Measurements from ENCODE around the gene SS18L1.

- TF ChIP-seq POLR2A (IDR thresholded peaks at IDR 0.05), result no peak
- TF ChIP-seq, protein P1, sequence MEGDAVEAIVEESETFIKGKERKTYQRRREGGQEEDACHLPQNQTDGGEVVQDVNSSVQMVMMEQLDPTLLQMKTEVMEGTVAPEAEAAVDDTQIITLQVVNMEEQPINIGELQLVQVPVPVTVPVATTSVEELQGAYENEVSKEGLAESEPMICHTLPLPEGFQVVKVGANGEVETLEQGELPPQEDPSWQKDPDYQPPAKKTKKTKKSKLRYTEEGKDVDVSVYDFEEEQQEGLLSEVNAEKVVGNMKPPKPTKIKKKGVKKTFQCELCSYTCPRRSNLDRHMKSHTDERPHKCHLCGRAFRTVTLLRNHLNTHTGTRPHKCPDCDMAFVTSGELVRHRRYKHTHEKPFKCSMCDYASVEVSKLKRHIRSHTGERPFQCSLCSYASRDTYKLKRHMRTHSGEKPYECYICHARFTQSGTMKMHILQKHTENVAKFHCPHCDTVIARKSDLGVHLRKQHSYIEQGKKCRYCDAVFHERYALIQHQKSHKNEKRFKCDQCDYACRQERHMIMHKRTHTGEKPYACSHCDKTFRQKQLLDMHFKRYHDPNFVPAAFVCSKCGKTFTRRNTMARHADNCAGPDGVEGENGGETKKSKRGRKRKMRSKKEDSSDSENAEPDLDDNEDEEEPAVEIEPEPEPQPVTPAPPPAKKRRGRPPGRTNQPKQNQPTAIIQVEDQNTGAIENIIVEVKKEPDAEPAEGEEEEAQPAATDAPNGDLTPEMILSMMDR (IDR thresholded peaks at IDR 0.05), result no peak
These were observed 62.2 kb downstream of the SS18L1 start for GRCh38 chr20:62205618-62206387.

Measured in uterus (tissue), 2 donors.